Heart left ventricle (tissue), 13 donors: ENCODE results near the gene ZNF668.

Experiments
- CTCF ChIP-seq, 12 donors: fragments of 200-600 bp; sonication (generic) in 4 of 12; IDR thresholded peaks; one replicate each; pipeline versions ENCODE4 v1.5.0 to v1.8.0; 2018 to 2022; ENCODE audit warnings: antibody characterized with exemption in 12 of 12, mild to moderate bottlenecking in 5 of 12
- POLR2A ChIP-seq, 2 donors: fragments of 450-650 bp; IDR thresholded peaks; one replicate each; pipeline ENCODE4 v1.6.1; 2017; ENCODE audit warnings: antibody characterized with exemption in 2 of 2, mild to moderate bottlenecking in 2 of 2, moderate library complexity in 2 of 2
- donor health status: ischemic (EF 13 %, LVEDD 7.1; RV severe dilation, severe dysfunction).
- donor health status: DM: no; HTN: yes; CAD: no.
- donor health status: DM: no; HTN: no; CAD: no.
- donor health status: ischemic (EF 25% LVEDD 6.9; RV normal size, moderate dysfunction).
- donor health status: ischemic (EF 25% LVEDD 5.7; RV mildly dilated, moderate dysfunction).
- donor health status: ischemic (EF 35%, LVEDD 5.7; RV mildly dilated, moderate dysfunction).
- donor health status: nonischemic (EF 11% LVEDD 7.7; RV severe dilation, severe dysfunction).
- donor health status: DM: yes; HTN: yes; CAD: no.
- donor health status: PGD.
- donor health status: ischemic (EF 29% LVEDD 5.4; RV normal size, mild dysfunction).
- donor health status: nonischemic (EF 23%, LVEDD 6.1; RV moderate dilation, normal function).

GRCh38 chr16:31112711-31113110, 38.7 kb upstream of the ZNF668 start:
- TF ChIP-seq CTCF (IDR thresholded peaks at IDR 0.05), result no peak
- TF ChIP-seq POLR2A (IDR thresholded peaks at IDR 0.05), result no peak
